Hepatocyte (in vitro differentiated cells): ENCODE results near the gene NFKB1. TPM values are rescaled to one million over a fixed set of nuclear protein-coding genes. Genes with fewer than 3 reads are reported as not detected.

Source experiments
- DNase-seq: peaks from one replicate; pipeline ENCODE4 v3.0.0-alpha.2; 2016; ENCODE audit warnings: low spot score
- H2AFZ ChIP-seq: fragments of 200-600 bp; sonication (generic); 2 replicates; pipeline ENCODE4 v1.6.0; 2016; ENCODE audit warnings: antibody characterized with exemption, mild to moderate bottlenecking
- H3K27ac ChIP-seq: fragments of 200-600 bp; sonication (generic); 2 replicates; pipeline ENCODE4 v1.5.1; 2016; ENCODE audit warnings: mild to moderate bottlenecking
- H3K27me3 ChIP-seq: fragments of 200-600 bp; sonication (generic); 2 replicates; pipeline ENCODE4 v1.6.1; 2016
- H3K36me3 ChIP-seq: fragments of 200-600 bp; sonication (generic); replicated peaks from 2 replicates; pipeline ENCODE4 v1.5.1; 2016; ENCODE audit warnings: low read depth; ENCODE audit not compliant: insufficient read depth
- H3K4me1 ChIP-seq: fragments of 200-600 bp; sonication (generic); 2 replicates; pipeline ENCODE4 v1.5.1; 2016; ENCODE audit warnings: mild to moderate bottlenecking, moderate library complexity; ENCODE audit not compliant: insufficient read depth
- H3K4me2 ChIP-seq: fragments of 200-600 bp; sonication (generic); 2 replicates; pipeline ENCODE4 v1.6.0; 2016
- H3K4me3 ChIP-seq: fragments of 200-600 bp; sonication (generic); 2 replicates; pipeline ENCODE4 v1.5.1; 2016; ENCODE audit warnings: mild to moderate bottlenecking
- H3K79me2 ChIP-seq: fragments of 200-600 bp; sonication (generic); 2 replicates; pipeline ENCODE4 v1.6.0; 2017; ENCODE audit warnings: mild to moderate bottlenecking
- H3K9me2 ChIP-seq: fragments of 200-600 bp; sonication (generic); replicated peaks from 2 replicates; pipeline ENCODE4 v1.6.0; 2017; ENCODE audit warnings: mild to moderate bottlenecking; ENCODE audit not compliant: insufficient read depth
- H3K9me3 ChIP-seq: fragments of 200-600 bp; sonication (generic); 2 replicates; pipeline ENCODE4 v1.5.1; 2016; ENCODE audit warnings: low read depth, mild to moderate bottlenecking
- H4K20me1 ChIP-seq: fragments of 200-600 bp; sonication (generic); 2 replicates; pipeline ENCODE4 v1.6.0; 2016; ENCODE audit warnings: mild to moderate bottlenecking; ENCODE audit not compliant: insufficient read depth, poor library complexity, severe bottlenecking
- CTCF ChIP-seq: fragments of 200-600 bp; sonication (generic); IDR thresholded peaks from 2 replicates; pipeline ENCODE4 v1.5.1; 2016; ENCODE audit warnings: antibody characterized with exemption, mild to moderate bottlenecking; ENCODE audit not compliant: poor library complexity
- EZH2 ChIP-seq: fragments of 200-600 bp; sonication (generic); IDR thresholded peaks from 2 replicates; pipeline ENCODE4 v1.6.1; 2016; ENCODE audit warnings: antibody characterized with exemption, mild to moderate bottlenecking, borderline replicate concordance
- EZH2phosphoT487 ChIP-seq: fragments of 200-600 bp; sonication (generic); IDR thresholded peaks from one replicate; pipeline ENCODE4 v1.6.1; 2018; ENCODE audit warnings: antibody characterized with exemption, mild to moderate bottlenecking, low read depth, moderate library complexity; ENCODE audit not compliant: unreplicated experiment, severe bottlenecking
- WGBS: methylation state at CpG from one replicate; pipeline ENCODE4 v1.1.6; 2016; ENCODE audit warnings: low lambda C conversion rate; ENCODE audit errors: missing lambda C conversion rate; 5-methylcytosine and 5-hydroxymethylcytosine counted together
- polyA plus RNA-seq: library from polyadenylated mRNA; unstranded; fragments of >200 nt; fragmentation: Nextera tagmentation; extraction: Ambion mirVana; gene quantifications from 2 replicates; pipeline ENCODE4 v1.2.1, GENCODE V29; 2016
- total RNA-seq: library from RNA; depleted of rRNA; stranded (reverse); fragments of >200 nt; gene quantifications from 2 replicates; pipeline ENCODE4 v1.2.3, GENCODE V29; 2014

NFKB1 gene
- total and polyA plus RNA-seq, 2 experiments from 2014 or later: 21.1 to 22.8 TPM

DNA sequence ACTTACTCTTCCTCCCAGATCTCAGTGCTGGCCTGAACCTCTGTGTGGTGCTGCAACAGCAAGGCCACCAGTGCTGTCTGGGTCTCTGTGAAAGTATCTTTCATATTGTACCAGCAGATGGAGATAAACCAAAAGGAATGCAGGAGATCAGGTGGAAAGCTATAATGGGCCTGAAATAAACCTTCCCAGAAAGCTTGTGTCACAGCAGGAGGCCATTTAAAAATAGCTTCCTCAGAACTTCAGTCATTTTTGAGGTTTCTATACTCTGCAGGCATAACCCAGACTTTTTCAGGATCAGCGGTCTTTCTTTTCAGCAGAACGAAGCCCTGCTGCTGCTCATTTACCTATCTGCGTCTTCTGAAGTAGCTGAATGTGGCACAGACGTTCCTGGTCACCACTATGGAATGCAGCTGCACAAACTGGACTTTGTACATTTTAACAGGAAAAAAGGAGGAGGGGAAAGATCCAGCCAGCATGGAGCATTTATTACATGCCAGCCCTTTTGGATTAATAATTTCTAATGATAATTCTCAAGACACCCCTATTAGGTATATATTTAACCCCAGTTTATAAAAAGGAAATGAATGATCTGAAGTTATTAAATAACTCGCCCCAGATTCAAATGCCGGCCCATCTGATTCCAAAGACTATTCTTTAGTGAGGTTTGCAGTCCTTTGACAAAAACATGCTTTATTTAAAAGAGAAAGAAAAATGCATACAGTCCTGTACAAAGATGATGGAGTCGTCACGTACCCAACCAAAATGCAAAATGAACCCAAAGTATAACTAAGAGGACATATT is 119.7 kb downstream of the NFKB1 start:
- H3K27ac ChIP-seq: peak overlapping the region; percentile 84
- no peaks in the 10 kb centered on the region for H3K9me2 ChIP-seq
- DNase-seq: peak; percentile 76
- no peaks in the 10 kb centered on the region for H3K36me3 ChIP-seq
- peak overlapping the region; percentile 63 for H3K4me2 ChIP-seq
- H3K4me1 ChIP-seq: peaks cover 20% of the 10 kb centered on the region
- no peaks in the 10 kb centered on the region for H4K20me1 ChIP-seq
- no peak overlapping the region for H3K4me3 ChIP-seq
- TF ChIP-seq EZH2phosphoT487 (no peak), CTCF (peak; percentile 82)
- peak overlapping the region; percentile 7 for H2AFZ ChIP-seq
- H3K9me3 ChIP-seq: no peaks in the 10 kb centered on the region
- WGBS: 53% methylated on average over 8 of the region's 8 CpGs
- H3K27me3 ChIP-seq: no peaks in the 10 kb centered on the region
- H3K79me2 ChIP-seq: no peaks in the 10 kb centered on the region

DNA sequence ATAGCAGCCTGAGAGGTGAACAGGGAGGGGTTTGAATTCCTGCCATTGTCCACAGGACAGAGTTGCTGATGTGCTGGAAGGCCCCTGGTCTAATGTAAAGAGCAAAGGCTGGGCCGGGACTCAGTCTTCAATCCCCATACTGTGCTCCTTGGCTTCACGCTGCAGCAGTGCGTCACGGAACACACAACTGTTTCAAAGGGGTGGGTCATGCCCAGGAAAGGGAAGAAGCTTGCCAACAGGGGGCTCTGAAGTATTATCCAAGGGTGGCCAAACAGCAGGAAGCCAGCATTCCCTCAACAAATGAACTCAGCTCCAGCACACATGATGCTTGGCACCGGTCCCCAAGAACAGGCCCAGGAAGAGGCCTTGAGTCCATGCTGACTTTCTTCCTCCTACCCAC is 122.5 kb downstream of the NFKB1 start:
- Histone ChIP-seq H3K4me2 (no peak overlapping the region), H2AFZ (no peak overlapping the region), H3K9me3 (no peaks in the 10 kb centered on the region), H3K9me2 (no peaks in the 10 kb centered on the region), H3K27me3 (no peaks in the 10 kb centered on the region), H3K4me3 (no peak overlapping the region), H3K79me2 (no peaks in the 10 kb centered on the region), H4K20me1 (no peaks in the 10 kb centered on the region), H3K4me1 (peaks cover 20% of the 10 kb centered on the region), H3K27ac (no peak overlapping the region), H3K36me3 (no peaks in the 10 kb centered on the region)
- no peak for TF ChIP-seq EZH2phosphoT487
- peak; percentile 14 for TF ChIP-seq CTCF
- 74% methylated on average over 5 of the region's 5 CpGs for WGBS
- DNase-seq: peak; percentile 40

- Histone ChIP-seq H3K4me2 (no peak overlapping the region), H3K79me2 (no peaks in the 10 kb centered on the region), H3K27ac (peak overlapping the region; percentile 68), H2AFZ (no peak overlapping the region), H3K36me3 (no peaks in the 10 kb centered on the region), H3K4me1 (peaks cover 16% of the 10 kb centered on the region), H4K20me1 (no peaks in the 10 kb centered on the region), H3K9me2 (no peaks in the 10 kb centered on the region), H3K9me3 (no peaks in the 10 kb centered on the region), H3K27me3 (no peaks in the 10 kb centered on the region), H3K4me3 (no peak overlapping the region)
- TF ChIP-seq EZH2phosphoT487 (no peak), EZH2 (no peak)
- WGBS: 91% methylated on average over 4 of the region's 4 CpGs
- DNase-seq: no peak
These were observed 123.3 kb downstream of the NFKB1 start for GRCh38 chr4:102624505-102624904.

DNA sequence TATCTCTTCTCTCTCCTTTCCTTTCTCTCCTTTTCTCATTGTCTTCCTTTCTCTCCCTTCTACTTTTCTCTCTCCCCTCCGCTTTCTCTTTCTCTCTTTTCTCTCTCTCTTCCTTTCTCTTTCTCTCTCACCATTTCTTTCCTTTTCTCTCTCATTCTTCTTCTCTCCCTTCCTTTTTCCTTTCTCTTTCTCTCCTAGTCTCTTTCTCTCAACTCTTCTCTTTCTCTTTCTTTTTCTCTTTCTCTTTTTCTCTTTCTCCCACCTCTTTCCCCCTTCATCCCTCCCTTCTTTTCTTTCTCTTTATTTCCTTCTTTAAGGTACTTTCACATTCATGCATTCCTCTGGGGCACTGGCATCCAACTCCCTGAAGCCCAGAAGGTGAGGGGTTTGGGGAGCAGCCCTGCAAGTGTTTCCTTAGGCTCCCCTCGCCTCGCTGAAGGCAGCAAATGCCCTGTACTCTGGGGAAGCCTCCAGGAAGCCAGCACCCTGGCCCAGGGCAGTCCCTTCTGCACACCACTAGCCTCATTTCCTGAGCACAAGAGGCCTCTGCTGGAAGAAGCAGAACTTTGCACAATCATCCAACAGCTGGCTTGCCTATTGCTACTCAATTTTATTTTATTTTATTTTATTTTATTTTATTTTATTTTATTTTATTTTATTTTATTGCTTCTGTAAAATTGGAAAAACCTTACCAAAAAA is 124.2 kb downstream of the NFKB1 start:
- no peak overlapping the region for H3K4me3 ChIP-seq
- peak overlapping the region; percentile 32 for H3K4me2 ChIP-seq
- H4K20me1 ChIP-seq: no peaks in the 10 kb centered on the region
- no peaks in the 10 kb centered on the region for H3K27me3 ChIP-seq
- 71% methylated on average over 2 of the region's 3 CpGs for WGBS
- H3K27ac ChIP-seq: peak overlapping the region; percentile 68
- no peaks in the 10 kb centered on the region for H3K9me2 ChIP-seq
- peak overlapping the region; percentile 22 for H2AFZ ChIP-seq
- no peaks in the 10 kb centered on the region for H3K36me3 ChIP-seq
- H3K4me1 ChIP-seq: peaks cover 17% of the 10 kb centered on the region
- no peaks in the 10 kb centered on the region for H3K9me3 ChIP-seq
- no peaks in the 10 kb centered on the region for H3K79me2 ChIP-seq
- TF ChIP-seq CTCF (peak; percentile 32), EZH2phosphoT487 (no peak)
- peak; percentile 47 for DNase-seq
